ENCODE results near the gene ABI3BP.

Gene ABI3BP

GRCh38 chr3:100880072-100880471 is 113.1 kb downstream of the ABI3BP start:
- TF ChIP-seq CTCF (conservative IDR thresholded peaks at IDR 0.05; ENCODE audit: low read depth, low read length): no peak
- DNase-seq (ENCODE audit: low read depth): no peak

GRCh38 chr3:100879195-100879810 is 113.9 kb downstream of the ABI3BP start:
- no peak for TF ChIP-seq CTCF (conservative IDR thresholded peaks at IDR 0.05; ENCODE audit: low read depth, low read length)
- H3K4me3 ChIP-seq (ENCODE audit: low read length): no peak overlapping the region
- no peak for DNase-seq (ENCODE audit: low read depth)

More at GRCh38 chr3:100880072-100880471, 113.1 kb downstream of the ABI3BP start:
- no peak overlapping the region for H3K4me3 ChIP-seq (ENCODE audit: low read length)

GRCh38 chr3:100877286-100877685 is 115.9 kb downstream of the ABI3BP start:
- no peak for TF ChIP-seq CTCF (conservative IDR thresholded peaks at IDR 0.05; ENCODE audit: low read depth, low read length)
- no peak overlapping the region for H3K4me3 ChIP-seq (ENCODE audit: low read length)
- DNase-seq (ENCODE audit: low read depth): no peak

GRCh38 chr3:100875239-100875638 is 118.0 kb downstream of the ABI3BP start:
- no peak for DNase-seq (ENCODE audit: low read depth)
- TF ChIP-seq CTCF (conservative IDR thresholded peaks at IDR 0.05; ENCODE audit: low read depth, low read length): no peak
- no peak overlapping the region for H3K4me3 ChIP-seq (ENCODE audit: low read length)

- DNase-seq (ENCODE audit: low read depth): no peak
- no peak for TF ChIP-seq CTCF (conservative IDR thresholded peaks at IDR 0.05; ENCODE audit: low read depth, low read length)
These were observed 119.6 kb downstream of the ABI3BP start for GRCh38 chr3:100873611-100874010.

GRCh38 chr3:100871306-100871705 is 121.9 kb downstream of the ABI3BP start:
- no peak for TF ChIP-seq CTCF (conservative IDR thresholded peaks at IDR 0.05; ENCODE audit: low read depth, low read length)
- no peak overlapping the region for H3K4me3 ChIP-seq (ENCODE audit: low read length)
- DNase-seq (ENCODE audit: low read depth): no peak

More at GRCh38 chr3:100873611-100874010, 119.6 kb downstream of the ABI3BP start:
- H3K4me3 ChIP-seq (ENCODE audit: low read length): no peak overlapping the region

GRCh38 chr3:100869787-100870186 is 123.4 kb downstream of the ABI3BP start:
- DNase-seq (ENCODE audit: low read depth): no peak

More at GRCh38 chr3:100869787-100870186, 123.4 kb downstream of the ABI3BP start:
- no peak for TF ChIP-seq CTCF (conservative IDR thresholded peaks at IDR 0.05; ENCODE audit: low read depth, low read length)
- no peak overlapping the region for H3K4me3 ChIP-seq (ENCODE audit: low read length)

All from retinal pigment epithelial cell (primary cell).